Retina (tissue), 1 donor: ENCODE results near the gene C1D.
A peak's percentile ranks its signal among the peaks of the same experiment; 100 is the strongest.

Source experiments
- DNase-seq: peaks from one replicate; pipeline ENCODE4 v3.0.0-alpha.2; 2016

Gene C1D

DNA sequence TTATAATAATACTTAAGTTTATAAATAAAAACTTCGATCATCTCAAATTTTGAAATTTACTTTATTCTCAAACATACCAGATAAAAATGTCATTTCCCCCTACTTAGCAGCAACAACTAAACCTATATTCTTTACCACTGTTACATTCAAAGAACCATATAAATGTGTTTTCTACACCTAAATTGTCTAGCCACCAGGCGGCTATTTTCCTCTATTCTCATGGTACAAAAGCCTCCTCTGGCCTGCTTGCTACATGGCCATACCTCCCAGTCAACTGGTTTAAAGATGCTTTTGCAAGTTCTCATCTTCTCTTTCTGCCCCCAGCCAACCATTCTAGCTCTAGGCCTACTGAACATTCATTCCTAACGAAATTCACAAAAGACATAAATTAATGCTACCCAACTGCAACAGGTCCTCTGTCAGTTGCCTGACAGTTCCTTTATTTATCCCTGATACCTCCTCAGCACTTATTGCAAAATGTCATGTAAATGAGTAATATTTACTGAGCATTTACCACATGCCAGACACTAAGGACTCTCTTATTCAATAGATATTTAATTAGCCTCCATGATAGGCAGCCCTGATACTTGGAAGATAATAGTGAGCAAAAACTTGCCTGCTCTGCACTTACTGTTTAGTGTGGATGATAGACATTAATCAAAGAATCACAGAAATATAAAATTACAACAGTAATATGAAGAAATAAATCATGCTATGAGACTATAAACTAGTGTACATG, 5.0 kb downstream of the C1D start:
- DNase-seq = no peak

DNA sequence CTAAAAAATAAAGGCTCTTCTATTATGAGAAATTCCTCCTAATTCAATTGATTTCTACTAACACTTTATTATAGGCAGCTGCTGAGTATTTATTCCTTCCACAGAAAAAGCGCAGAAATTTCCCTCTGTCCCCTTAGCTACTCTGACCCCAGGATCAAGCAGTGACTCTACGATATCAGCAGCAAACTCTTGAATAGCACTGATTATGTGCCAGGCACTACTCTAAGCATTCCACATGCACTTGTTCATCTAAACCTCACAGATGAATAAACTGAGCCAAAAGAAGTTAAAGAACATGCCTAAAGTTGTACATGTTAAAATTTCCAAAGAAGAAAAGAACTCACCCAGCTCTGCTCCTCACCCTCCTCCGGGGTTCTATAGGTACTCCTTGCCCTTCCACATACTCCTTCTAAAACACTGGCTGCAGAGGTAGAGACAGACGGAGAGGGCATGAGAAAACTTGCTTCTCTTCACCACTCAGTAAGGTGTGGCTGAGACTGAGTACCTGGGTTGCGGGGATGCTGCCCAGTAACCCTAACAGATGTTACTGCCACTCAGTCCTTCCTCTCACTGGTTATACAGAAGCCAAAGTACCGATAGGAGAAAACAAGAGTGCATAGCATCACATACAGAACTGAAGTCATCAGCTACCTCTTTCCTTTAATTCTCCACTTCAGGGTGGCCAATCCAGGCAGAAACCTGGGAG, 9.9 kb downstream of the C1D start:
- DNase-seq = no peak

DNA sequence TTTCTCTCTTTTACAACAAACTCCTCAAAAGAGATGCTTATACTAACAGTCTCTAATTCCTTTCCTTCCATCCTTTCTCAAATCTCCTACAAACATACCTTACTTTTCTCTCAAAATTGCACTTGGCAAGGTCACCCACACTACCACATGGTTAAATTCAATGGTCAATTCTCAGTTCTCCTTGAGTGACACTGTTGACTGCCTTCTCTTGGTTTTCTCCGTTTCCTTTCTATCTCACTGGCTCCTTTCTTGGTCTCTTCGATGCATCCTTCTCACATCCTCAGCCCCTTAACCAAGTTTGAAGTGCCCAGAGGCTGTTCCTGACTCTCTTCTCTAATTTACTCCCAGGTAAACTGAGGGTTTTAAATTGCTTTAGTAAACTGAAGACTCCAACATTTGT, 12.5 kb downstream of the C1D start:
- no peak for DNase-seq

DNA sequence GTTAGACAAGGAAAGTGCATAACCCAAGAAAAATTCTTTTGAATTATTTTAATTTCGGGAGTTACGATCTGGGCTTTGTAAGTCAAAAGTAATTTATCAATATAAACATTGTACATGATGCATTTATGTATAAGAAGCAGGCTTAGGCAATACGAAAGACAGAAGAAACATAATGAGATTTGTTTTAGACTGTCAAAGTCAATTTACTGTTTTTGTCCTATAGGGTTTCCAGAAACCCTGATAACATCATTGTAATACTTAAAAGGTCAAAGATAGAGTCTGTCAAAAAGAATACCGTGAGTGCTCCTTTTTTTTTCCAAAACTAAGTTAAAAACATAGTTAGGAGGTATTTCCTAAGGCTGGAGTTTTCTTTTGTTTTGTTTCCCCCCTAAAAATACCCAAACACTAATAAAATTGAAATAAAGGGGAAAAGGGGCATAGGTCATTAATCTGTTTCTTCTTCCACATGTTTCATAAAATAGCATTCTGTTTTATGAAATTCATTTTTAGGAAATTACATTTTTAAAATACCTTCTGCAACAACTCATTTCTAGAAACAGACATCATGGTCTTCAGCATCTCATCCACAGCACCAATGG, 16.1 kb downstream of the C1D start:
- no peak for DNase-seq

DNA sequence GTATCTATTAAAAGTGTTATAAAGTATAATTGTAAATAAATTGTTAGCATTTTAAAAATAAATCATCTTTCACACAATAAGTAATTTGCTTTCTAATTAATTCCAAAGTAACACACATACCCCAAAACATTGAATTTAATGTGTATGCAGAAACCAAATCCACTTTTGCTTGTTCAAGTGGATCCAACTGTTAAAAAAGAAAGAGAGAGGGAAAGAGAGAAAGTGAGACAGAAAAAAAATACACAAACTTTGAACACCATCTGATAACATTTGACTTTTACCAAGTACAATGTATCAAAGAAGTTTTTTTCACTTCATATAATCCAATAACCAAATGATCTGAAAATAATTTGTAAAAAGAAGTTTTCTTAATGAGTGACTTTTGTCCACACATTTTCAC, 16.6 kb downstream of the C1D start:
- DNase-seq = no peak

DNA sequence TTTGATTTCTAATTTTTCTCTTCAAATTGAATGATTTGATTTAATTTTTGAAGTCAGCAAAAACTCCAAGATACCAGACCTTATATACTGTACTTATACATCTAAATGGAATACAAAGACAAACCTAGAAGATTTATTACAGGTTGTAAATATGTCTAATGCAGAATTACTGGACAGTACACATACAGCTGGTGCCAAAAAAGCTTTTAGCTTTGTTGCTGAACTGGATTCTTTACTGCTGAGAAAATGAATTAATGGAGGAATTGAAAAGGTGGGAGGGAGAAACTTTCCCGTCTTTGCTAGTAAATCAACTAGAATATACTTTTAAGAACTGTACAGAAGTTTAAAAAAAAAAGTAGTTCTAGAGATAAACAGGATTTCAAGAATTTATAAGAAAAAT, 17.5 kb downstream of the C1D start:
- no peak for DNase-seq

DNA sequence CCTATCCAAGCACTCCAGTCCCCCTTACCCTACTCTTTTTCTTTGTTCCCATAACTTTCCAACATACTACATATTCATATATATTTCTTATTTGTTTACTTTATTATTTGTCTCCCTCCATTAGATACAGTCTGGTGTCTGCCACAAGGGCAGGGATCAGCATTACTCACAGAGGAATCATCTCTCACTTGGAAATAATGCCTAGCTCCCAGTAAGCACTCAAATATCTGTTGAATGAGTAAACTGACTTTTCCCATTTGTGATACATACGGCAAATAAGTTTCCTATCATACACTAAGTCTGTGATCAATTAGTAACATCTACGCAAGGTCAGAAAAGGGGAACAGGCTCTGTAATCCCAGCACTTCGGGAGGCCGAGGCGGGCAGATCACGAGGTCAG, 18.7 kb downstream of the C1D start:
- DNase-seq = no peak

DNA sequence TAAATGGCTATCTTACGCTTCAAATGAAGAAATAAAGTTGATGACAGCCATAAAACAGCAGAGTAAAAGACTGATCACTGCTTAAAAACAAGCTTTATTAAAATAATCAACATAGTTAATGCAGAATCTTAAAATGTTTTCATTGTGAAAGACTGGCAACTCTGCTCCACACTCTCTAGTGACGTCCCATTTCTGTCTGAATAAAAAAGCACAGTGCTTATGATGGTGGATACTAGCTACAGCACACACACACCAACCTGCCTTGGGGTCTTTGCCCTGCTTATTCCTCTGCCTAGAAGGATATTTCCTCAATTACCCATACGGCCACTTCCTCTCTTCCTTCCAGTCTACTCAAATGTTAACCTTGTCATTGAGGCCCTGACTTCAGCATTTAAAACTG, 19.1 kb downstream of the C1D start:
- no peak for DNase-seq

DNA sequence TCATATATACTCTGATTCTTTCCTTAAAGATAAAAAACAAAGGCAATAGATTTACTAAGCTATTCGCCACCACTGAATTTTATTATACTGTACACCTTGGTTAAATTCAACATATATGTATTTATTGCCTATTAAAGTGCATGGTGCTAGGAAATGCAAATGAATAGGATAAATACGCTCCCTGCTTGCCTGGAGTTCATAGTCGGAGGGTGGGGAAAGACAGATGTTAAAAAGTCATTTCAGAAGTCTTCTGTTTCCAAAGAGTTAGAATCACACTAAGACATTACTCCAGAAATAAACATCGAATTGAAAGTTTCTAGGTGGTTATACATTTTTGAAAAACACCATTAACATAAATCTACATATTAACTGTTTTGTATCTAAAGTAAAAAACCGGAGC, 19.8 kb downstream of the C1D start:
- DNase-seq = no peak

DNA sequence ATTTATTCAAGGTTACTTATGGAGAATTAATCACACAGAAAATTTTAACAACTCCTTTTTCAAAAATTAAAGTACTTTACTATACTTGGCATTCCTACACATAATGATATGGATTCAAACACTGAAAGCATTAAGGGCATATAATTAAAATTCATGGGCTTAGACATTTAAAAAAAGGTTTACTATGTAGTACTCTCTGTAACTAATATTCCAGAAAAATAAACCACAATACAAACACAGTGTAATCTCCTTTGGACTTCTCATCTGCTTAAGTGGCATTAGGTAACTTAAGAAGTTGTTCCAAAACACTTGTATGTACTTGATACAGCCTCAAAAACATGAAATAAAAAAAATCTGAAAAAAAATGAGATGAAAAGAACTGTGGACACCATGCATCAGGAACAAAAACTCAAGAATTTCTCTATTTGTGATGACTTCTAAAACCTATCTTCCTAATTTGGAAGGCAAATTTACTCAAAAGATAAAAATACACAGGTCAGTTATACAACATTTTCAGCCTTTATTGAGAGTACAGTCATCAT, 21.0 kb downstream of the C1D start:
- DNase-seq = no peak

DNA sequence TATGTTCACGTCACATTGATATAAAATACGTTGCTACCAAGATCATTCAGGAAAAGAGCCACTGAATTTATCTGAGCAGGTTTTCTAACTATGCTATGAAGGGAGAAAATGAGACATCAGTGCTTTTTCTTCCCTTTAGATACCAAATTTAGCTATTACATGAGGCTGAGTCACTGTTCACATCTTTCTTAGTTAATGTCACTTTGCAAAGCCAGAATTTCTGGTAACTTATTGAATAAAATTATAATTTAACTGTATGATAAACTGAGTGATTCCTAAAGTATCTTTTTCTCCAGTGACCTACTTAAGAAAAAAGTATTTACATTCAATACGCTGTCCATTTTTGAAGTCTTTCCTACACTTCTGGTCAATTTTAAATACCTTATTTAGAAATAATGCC, 22.7 kb downstream of the C1D start:
- no peak for DNase-seq

DNA sequence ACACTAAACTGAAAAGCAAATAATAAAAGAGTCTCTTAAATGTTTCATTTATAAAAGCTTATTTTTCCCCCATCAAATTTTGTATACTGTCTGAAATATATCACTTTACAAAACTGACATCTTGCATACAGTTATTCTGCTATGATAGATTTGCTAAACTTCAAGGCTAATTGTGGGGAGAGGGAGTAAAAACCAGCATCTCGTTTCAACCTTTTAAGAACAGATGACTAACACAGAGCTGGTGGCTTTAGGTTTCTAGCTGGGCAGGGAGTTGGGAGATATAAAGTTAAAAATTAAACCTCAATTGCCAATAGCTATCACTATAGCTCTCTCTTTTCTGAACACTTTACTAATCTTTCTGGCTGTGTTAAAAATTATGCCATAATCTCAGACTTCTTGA, 23.5 kb downstream of the C1D start:
- no peak for DNase-seq

DNA sequence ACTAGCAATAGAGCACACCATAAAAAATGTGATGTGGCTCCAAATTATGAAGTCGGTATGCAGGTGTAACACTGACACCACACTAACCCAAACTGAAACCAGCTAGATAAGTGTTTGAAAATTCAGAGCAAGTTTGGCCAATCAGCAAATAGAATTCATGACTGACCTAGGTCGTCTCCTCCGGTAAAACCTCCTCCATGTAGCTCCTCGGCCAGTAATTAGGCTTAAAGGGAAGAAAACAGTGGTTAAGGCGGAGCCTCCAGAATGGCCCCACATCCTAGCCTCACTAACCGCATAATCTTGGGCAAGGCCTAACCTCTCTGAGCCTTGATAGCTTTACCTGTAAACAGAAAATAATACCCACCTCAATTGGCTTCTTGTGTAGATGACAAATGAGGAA, 30.1 kb downstream of the C1D start:
- DNase-seq = no peak

DNA sequence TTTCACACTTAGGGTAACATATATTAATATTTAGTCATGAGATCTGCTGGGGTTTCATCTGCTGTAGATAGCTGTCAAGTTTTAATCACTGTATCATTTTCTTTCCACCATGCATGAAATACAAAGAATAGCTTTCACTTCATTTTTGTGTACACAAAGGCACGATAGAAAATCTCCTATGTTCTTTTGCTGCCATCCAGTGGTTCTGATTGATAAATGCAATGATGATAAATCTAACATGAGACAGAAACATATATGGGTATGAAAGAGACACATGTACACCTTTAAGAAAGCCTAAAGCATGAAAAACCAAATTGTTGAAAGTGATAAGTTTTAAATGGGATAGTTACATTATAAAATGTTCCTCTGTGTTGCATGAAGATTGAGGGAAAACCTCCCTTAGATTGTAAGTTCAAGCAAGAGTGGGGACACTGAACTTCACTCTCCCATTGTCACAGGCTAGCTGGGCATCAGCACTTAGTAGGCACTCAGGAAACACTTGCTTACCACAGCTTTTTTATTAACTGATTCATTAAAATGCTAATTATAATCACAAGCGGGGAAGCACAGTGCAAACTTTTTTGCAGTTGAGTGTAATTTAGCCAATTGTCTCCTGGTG, 31.2 kb downstream of the C1D start:
- DNase-seq = peak; percentile 13

DNA sequence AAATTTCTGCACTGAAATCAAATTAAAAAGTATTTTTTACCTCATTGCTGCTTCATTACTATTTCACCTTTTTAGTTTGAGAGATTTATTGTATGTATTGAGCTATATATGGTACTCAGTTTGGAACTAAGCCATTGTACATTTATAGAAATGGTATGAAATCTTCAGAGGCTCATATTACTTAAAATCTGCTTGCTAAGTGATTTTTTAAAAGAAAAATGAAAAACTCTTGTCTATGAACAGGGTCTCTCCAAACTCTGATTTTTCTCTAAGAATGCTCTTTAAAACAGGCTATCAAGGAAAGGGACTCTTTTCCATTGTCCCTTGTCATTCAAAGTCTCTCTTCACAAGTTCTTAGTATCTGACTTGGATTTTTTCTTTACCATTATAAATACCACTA, 31.8 kb downstream of the C1D start:
- DNase-seq = no peak

DNA sequence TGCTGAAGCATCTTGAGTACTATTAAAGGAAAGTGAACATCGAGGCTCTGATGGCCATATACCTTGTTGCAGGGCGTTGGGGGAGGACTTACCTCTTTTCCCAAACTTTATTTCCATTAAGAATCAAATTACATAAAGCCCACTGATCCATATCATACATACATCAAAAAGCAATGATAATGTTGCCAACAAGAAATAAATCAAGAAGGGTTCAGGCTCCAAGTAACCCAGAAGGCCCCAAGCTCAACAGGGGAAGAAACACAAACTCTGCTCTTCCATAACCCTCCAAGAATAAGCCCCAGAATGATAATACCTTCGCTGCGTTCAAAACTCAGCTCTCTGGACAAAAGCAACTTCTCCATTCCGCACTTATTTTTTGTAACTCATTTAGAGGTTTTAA, 32.3 kb downstream of the C1D start:
- DNase-seq = no peak

DNA sequence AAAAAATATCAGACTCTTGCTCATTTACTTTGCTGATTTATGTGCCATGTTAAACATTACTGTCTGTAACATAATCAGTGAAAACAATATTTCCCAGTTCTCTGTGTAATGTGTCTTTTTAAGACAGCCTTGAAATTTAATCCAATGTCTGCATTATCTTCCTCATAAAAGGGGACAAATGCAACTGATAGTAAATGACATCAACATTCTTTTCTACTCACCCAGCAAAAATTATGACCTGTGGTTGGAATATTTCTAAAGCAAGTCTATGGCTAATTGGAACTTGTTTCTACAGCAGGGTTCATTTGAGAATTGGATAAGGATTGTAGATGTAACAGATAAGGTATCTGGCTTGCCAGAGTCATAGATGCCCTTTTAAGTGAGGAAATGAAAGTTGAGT, 34.8 kb downstream of the C1D start:
- no peak for DNase-seq

DNA sequence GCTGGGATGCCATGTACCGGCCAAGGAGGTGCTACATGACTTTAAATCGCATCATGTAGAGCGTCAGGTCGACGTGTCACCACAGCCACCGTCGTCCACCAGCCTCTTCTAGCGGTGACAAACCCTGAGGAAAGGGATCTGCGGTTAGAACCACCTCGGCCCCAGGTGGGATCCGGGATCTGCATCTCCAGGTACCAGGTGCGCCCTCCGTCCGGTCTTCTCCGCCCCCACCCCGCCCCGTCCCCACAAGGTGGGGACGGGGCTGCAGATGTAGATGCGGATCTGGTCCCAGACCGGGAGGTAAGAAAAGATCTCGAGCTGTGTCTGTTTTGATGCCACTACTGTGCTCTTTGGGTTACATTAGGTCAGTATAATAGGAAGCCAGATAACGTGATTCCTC, 38.4 kb downstream of the C1D start:
- DNase-seq = no peak

DNA sequence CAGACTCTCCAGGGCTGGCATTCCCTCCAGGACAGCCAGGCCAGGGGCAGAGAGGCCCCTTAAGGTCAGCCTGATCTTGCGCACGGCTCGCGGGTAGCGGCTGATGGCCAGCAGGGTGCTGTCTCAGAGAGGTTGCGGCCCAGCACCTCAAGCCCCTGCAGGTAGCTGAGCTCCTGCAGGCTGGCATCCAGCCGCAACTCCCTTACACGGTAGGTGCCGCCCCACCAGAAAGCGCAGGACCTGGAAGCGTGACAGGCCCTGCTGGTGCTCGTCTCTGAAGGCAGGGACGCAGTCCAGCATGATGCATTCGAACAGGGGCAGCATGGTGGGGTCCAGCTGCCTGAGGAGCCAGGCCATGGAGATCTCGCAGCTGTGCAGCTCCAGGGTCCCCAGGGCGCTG, 38.9 kb downstream of the C1D start:
- no peak for DNase-seq

DNA sequence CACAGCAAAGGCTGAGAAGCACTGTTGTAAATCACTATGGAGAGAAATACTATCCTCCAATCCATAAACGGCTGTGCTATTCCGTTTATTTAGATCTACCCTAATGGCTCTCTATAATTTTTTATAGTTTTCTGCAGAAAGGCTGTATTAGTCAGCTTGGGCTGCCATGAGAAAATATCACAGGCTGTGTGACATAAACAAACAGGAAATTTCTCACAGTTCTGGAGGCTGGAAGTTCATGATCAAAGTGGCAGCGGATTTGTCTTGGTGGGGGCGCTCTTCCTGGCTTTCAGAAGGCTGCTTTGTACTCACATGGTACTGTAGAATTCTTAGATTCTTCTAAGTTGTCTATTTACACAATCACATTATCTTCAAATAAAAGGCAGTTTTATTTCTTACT, 44.1 kb downstream of the C1D start:
- no peak for DNase-seq

DNA sequence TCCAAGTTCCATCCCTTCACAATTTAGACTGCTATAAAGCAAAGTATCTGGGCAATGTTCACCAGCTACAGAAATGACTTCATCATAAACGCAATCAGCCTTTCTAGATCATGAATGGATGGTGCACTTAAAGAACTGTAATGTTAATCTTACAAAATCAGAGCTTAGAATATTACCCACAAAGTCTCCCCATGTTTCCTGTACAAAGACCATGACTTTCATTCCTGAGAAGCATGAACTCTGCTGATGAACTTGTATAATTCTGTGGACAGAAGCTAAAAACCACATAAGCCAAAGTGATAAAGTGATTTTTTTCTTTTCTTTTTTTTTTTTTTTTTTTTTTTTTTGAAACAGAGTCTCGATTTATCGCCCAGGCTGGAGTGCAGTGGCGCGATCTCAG, 53.3 kb downstream of the C1D start:
- no peak for DNase-seq

DNA sequence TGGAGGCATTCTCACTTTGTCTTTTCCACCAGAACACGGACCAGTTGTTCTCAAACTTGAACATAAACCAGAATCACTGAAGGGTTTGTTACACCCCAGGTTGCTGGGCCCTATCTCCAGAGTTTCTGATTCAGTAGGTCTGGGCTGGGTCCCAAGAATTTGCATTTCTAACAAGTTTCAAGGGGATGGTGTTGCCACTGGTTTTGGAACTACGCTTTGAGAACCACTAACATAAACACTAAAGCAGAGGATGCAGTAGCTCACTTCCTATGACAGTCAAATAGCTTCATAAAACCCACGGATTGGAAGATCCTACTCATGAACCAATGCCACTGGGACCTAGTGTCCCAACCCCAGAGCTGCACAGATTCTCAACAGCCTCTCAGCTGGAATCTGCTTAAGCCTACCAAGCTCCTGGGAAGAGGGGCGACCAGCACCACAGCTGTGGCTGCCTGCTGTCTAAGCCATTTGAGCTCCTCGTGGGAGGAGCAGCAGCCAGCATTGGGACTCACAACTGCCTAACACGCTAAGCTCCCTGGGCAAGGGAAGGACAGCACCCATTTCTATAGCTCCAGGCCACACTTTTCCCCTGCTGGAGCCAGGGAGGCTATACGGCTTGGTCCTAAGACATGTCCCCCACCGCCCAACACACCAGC, 62.5 kb downstream of the C1D start:
- no peak for DNase-seq

DNA sequence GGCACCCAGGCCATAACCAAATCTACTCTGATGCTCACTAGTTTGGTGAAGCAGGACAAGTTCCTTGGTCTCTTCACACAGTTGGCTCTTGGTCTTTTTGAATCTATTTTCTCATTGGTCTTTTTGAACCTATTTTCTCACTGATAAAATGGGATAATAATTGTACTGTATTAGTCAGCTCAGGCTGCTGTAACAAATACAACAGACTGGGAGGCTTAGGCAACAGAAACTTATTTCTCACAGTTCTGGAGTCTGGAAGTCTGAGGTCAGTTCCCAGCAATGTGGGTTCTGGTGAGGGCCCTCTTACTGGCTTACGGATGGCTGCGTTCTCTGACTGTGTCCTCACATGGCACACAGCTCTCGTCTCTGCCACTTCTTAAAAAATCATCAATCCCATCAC, 63.5 kb downstream of the C1D start:
- no peak for DNase-seq
